GM18907 (cell line): ENCODE data around the gene CDK8.

ENCODE experiments used
- ATAC-seq: cut with Tn5 transposase; IDR thresholded peaks from one replicate; pipeline ENCODE4 v1.9.1; 2021; ENCODE audit warnings: mild to moderate bottlenecking, moderate library complexity; ENCODE audit not compliant: unreplicated experiment

Gene CDK8

GRCh38 chr13:26379831-26380230, 125.9 kb downstream of the CDK8 start:
- no peak for ATAC-seq

DNA sequence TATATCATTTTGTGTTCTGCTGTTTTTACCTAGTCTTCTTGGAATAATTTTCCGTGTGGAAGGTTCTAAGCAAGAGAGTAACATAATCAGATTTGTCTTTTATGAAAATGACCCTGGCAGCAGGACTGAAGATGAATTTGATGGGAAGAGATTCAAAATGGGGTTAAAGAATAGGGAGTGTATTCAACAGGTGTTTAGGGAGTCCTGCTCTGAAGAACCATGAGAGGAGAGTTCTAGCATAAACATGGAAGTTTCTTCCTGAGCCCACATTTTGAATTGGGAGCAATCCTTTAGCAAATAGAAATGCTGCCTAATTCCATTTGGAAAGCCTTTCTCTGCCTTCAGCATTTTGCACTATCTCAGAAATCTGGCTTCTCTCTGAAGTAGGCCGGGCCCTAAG, 127.0 kb downstream of the CDK8 start:
- ATAC-seq = no peak

DNA sequence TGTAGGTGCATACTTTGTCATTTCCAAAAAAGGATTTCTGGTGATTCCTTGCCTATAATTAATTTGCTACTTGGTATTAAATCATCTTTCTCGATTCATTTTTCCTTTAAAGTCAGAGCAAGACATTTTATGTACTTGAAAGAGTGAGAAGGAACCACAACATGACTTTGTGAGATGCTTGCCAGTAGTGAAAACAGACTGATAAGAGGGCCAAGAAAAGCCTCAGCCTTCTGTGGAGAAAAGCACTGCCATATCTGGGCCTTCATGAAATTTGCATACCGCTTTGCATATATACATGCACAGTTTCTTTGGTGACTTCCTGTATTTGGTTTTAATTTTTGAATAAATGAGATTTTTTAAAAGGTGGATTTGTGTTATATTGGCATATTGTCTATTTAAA, 128.4 kb downstream of the CDK8 start:
- ATAC-seq = no peak

- ATAC-seq = no peak
Observed at GRCh38 chr13:26382835-26383234, 128.9 kb downstream of the CDK8 start.

GRCh38 chr13:26384587-26384986, 130.7 kb downstream of the CDK8 start:
- ATAC-seq = no peak

DNA sequence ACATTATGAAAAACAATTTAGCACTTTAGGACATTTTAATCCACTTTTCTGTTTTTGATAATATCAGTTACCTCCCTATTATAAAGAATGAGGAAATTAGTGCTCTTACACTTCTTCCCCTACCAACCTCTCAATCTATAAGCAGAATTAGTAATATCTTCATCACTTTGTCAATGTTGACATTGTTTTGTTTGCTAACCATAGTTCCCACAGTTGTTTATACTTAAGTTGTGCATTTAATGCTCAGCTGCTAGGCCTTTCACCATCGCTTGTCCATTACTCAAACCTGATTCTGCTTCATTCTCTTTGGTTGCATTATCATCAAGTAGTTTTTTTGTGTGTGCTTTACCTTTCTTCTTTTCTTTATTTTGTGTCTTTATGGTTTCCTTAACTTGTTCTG, 132.1 kb downstream of the CDK8 start:
- ATAC-seq = no peak

DNA sequence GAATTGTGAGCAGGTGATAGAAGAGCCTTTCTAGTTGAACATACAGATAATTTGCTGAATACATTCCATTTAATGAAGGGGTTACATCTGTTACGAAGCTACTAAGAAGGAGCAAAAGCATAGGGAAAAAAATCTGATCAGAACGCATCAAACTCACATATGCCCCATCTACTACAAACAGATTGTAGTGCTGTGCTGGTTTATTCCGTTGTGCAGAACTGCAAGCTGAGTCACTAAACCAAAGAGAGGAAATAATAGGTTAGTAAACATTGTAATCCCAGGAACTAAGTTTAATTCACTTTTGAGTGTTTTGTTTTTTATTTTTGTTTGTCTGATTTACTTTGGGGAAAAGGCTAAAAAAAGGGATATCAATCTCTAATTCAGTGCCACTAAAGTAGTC, 136.3 kb downstream of the CDK8 start:
- no peak for ATAC-seq

- ATAC-seq = no peak
Observed at GRCh38 chr13:26400545-26400944, 146.6 kb downstream of the CDK8 start.

- no peak for ATAC-seq
Observed at GRCh38 chr13:26401069-26401468, 147.1 kb downstream of the CDK8 start.

DNA sequence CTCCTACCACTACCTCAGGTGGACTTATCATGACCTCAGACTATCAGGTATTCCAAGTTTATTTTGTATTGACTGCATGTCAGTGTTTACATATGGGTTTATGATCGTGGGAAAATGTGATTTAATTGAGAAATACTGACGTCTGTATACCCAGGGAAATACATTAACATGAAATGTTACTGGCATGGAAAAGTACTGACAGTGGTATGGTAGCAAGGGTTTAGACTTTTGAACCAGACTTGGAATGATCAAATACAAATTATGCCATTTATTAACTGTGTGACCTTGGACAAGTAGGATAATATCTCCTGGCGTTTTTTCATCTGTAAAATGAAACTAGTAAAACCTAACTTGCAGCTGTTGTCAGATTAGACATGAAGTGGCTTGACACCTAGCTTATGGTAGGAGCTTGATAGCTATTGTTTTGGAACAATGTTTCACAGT, 147.7 kb downstream of the CDK8 start:
- no peak for ATAC-seq

DNA sequence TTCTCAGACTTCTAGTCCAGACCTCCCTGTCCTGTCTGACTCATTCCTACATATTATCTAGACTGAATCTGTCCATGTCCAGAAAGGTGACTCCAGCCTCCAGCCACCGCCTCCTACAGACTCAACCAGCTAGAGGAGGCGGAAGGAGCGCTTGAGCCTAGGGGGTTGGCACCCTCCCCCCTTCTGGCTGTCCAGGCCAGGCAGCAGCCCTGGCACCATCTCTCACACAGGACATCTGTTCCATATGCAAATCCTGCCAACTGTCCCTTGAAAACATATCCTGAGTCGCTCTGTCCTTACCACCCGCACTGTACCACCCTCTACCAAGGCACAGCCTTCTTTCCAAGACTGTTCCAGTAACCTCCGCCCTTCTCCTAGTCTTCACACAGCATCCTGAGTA, 152.9 kb downstream of the CDK8 start:
- no peak for ATAC-seq

DNA sequence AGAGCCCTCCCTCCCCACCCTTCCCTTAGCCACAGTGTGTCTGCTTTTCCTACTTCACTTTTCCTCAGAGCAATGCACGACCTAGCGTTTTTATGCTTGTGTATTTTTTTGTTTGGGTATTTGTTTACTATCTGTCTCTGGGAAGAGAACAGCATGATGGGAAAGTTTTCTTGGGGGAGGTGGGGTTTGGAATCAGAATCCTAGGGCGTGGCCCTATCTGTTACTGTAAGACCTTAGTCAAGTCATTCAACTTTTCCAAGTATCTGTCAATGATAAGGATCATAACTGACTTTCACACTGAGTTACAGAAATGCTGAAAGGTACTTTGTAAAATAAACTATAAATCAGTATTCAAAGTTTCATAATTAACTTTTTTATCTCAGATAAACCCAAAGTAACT, 157.3 kb downstream of the CDK8 start:
- ATAC-seq = no peak

DNA sequence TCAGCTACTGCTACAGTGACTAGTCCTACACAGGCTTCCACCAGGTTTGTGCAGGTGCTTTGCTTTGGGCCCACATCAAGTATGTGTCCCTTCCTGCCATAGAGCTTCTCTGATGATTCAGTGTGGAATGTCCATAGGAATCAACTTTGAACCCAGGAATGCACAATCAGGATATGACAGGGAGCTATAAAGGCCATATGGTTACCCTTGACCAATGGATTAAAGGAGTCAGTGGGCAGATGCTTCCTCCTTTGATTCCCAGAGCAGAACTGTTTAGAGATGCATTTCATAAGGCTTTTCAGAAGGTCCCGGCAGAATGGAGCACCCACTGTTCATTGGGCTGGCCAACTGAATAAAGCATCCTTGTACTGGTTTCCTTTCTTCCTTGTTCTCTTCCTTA, 158.3 kb downstream of the CDK8 start:
- no peak for ATAC-seq

DNA sequence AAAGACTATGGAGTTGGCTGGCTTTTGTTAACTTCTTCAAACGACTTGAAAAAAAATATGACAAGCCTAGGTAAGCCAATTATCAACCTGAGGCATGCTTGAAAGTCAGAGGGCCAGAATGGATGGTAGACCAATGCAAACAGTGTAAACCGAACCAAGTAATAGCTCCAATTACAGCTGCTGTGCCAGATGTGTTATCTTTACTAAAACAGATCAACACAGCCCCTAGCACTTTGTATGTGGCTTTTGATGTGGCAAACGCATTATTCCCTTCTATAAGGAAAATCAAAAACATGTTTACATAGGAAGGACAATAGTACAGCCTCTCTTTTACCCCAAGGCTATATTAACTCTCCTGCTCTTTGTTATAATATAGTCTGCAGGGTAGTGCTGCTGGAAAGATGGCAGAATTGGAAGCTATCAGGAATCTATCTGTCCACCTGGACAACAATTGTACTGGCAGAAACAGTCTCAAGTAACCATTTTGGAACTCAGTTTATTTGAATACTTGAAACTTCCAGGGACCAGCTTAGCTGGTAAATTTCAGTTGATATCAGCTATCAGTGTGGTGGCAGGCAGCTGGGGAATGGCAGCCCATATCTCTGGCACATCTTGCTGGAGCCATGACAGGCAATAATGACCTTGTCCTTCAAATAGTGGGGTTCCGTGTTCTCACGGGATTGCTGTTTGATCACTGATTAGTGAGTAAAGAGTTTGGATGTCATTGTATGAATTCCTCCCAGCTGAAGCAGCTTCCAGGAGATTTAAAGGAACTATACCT, 159.2 kb downstream of the CDK8 start:
- no peak for ATAC-seq

DNA sequence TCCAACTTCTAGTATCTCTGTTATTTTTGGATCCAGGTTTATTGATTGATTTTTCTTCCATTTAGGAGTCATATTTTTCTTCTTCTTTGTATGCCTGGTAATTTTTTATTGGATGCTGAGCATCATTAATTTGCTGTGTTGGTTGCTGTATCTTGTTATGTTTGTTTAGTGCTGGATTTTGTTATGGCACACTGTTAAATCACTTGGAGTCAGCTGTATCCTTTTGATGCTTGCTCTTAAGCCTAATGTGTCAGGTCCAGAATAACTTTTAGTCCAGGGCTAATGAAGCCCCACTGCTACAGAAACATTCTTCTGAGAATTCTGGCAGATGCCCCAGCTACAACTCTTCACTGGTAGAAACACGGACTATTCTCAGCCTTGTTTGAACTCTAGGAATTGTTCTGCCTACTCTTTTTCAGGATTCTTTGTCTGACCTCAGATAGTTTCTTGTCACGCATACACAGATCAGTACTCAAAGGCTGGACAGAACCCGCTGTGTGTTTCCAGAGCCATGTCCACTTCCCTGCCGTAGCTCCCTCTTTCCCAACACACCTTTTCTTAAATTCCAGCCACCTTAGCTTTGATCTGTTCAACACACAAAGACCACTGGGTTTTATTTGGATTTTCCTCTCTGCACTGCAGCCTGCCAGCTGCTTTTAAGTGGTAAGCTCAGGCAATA, 166.5 kb downstream of the CDK8 start:
- ATAC-seq = no peak

GRCh38 chr13:26422036-26422435, 168.1 kb downstream of the CDK8 start:
- ATAC-seq = no peak

GRCh38 chr13:26423629-26424028, 169.7 kb downstream of the CDK8 start:
- no peak for ATAC-seq

GRCh38 chr13:26424181-26424580, 170.3 kb downstream of the CDK8 start:
- ATAC-seq = no peak

DNA sequence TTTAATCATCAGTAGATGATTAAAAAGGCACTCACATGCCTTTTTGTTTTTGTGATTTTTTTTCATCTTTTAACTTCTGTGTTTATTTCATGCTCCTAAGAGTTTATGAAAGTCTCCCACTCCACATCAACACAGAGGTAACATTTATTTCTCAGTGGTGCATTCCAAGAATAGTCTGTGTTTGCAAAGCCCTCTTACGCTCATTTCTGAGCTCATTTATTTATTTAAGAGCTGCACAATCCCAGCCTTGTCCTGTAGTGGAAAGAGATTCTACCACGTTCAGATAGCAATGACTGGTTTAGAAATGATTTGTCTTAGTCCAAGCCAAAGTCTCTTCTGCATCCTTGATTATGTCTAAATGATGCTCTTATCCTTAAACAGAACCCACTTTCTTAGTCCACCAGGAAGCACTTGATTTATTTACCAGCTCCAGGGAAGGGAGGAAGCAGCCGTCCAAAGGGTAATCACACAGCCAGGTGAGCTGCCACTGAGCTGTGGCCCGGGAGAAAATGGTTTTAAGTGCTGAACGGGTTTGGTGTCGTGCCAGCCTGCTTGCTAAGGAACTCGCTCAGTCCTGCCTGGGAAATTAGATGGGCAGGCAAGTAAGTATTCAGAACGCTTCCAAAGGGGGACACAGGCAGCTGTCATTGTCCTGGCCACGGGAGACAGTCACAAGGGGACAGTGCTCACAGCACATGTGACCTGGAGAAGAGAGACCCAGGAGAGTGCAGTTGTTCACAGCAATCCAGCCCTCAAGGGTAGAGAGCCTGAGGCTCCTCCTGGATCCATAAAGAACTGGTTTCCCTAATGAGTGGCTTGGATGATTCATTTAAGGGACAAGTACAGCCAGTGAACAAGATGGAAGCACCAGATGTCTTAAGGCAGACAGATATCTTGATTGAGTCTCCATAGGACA, 171.8 kb downstream of the CDK8 start:
- no peak for ATAC-seq

DNA sequence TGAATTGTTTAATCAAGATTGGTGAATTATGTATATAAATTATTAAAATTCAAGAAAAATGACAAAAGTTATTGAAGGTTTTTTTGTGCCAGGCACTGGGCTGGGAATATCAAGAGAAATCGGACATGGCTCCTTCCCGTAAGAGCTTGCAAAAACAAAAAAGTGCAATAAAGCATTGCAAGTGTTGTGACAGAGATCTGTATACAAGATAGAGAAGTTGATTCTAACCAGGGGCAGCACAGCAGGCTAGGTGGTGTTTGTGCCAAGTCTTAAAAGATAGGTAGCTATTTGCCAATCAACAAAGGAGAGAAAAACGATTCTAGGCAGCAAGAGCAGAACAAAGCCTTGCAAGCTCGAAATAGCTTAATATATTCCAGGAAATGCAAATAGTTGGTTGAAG, 179.8 kb downstream of the CDK8 start:
- ATAC-seq = no peak

DNA sequence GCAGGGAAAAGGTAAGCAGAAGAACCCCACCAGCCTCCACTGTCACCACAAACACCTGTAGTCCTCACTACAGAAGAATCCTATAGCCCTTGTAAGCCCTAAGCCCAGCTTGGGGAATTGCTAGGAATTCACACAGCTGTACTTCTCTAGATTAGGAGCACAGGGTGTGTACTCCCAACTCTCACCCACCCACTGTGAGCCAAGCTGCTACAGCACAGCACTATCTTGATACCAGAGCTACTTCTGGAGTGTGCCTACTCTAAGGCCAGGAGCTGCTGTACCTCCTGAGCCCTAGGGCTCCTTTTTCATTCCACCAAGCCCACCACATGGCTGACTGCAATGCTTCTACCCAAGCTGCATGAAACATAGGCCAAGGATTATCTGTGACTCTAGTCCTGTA, 181.2 kb downstream of the CDK8 start:
- no peak for ATAC-seq

DNA sequence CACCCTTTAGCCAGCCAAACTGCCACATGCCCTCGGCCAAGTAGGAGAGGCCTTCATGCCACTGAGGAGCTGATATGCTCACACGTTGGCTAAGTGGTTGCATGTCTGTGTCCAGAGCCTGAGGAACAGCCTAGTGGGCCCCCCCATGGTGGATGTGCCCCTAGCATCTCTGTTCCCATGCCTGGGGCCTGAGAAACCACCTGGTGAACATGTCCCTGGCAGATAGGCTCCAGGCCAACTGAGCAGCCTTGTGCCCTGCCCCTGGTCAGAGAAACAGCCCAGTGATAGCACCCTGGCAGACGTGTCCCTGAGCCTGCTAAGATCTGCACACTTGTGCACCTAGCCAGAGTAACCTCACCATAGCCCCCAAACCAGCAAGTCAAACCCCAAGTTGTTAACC, 181.7 kb downstream of the CDK8 start:
- no peak for ATAC-seq
